ENCODE measurements around the gene DUS1L. TPM values are rescaled to one million over a fixed set of nuclear protein-coding genes. Genes with fewer than 3 reads are reported as not detected.
A peak's percentile ranks its signal among the peaks of the same experiment; 100 is the strongest.

DUS1L gene
- total RNA-seq (2014; rRNA removed; shearing (Covaris generic)): 182 and 198 TPM in 2 replicates
- polyA plus RNA-seq (2015; cell fraction: cytosol; rRNA removed): 219 and 263 TPM in 2 replicates
- 2,220 and 2,386 TPM in 2 replicates for polyA plus RNA-seq (2015; cell fraction: nucleus; rRNA removed)

- DNase-seq (ENCODE audit: low read depth, low spot score): peak; percentile 61
These were observed at the start of gene DUS1L for GRCh38 chr17:82065638-82066303. Gene DUS1L (minus strand): TSS chr17:82065804. CDS start chr17:82065059, 745 bp downstream.

GRCh38 chr17:82114872-82115271 lies 49.3 kb upstream of the DUS1L start:
- in situ Hi-C loops (cut with HindIII; ENCODE audit: low pct_unique_long_range_greater_than_20kb, low sequenced_read_pairs): no loop called here

More at GRCh38 chr17:82065638-82066303, at the start of gene DUS1L:
- in situ Hi-C loops (cut with HindIII; ENCODE audit: low pct_unique_long_range_greater_than_20kb, low sequenced_read_pairs): no loop called here

GRCh38 chr17:82114447-82114846 lies 48.8 kb upstream of the DUS1L start:
- DNase-seq (ENCODE audit: low read depth, low spot score): no peak
- in situ Hi-C loops (cut with HindIII; ENCODE audit: low pct_unique_long_range_greater_than_20kb, low sequenced_read_pairs): no loop called here

More at GRCh38 chr17:82114872-82115271, 49.3 kb upstream of the DUS1L start:
- no peak for DNase-seq (ENCODE audit: low read depth, low spot score)

GRCh38 chr17:82113941-82114340 lies 48.3 kb upstream of the DUS1L start:
- DNase-seq (ENCODE audit: low read depth, low spot score): no peak
- in situ Hi-C loops (cut with HindIII; ENCODE audit: low pct_unique_long_range_greater_than_20kb, low sequenced_read_pairs): no loop called here

GRCh38 chr17:82113422-82113821 lies 47.8 kb upstream of the DUS1L start:
- in situ Hi-C loops (cut with HindIII; ENCODE audit: low pct_unique_long_range_greater_than_20kb, low sequenced_read_pairs): no loop called here
- no peak for DNase-seq (ENCODE audit: low read depth, low spot score)

DNA sequence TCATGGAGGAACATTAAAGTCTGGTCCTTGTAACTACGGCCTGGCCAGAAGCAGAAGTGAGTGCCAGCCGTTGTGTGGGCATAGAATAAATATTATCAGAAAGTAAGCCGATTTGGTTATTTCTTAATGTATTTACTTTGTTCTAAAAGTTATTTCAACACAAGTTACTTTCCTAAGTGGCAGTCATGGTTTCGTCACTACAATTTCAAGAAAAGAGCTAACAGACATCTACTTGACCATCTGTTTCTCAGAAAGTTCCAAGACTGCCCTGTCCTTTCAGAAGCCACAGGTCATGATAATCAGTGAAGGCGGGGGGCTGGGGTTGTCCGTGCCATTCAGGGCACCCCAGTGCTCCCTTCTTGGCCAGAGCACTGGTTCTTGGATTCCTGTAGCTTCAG lies 47.3 kb upstream of the DUS1L start:
- in situ Hi-C loops (cut with HindIII; ENCODE audit: low pct_unique_long_range_greater_than_20kb, low sequenced_read_pairs): no loop called here
- DNase-seq (ENCODE audit: low read depth, low spot score): no peak

GRCh38 chr17:82112181-82112913 lies 46.7 kb upstream of the DUS1L start:
- no peak for DNase-seq (ENCODE audit: low read depth, low spot score)
- in situ Hi-C loops (cut with HindIII; ENCODE audit: low pct_unique_long_range_greater_than_20kb, low sequenced_read_pairs): no loop called here

- in situ Hi-C loops (cut with HindIII; ENCODE audit: low pct_unique_long_range_greater_than_20kb, low sequenced_read_pairs): no loop called here
- DNase-seq (ENCODE audit: low read depth, low spot score): no peak
These were observed 44.7 kb upstream of the DUS1L start for GRCh38 chr17:82110298-82110697.

- in situ Hi-C loops (cut with HindIII; ENCODE audit: low pct_unique_long_range_greater_than_20kb, low sequenced_read_pairs): no loop called here
- no peak for DNase-seq (ENCODE audit: low read depth, low spot score)
These were observed 43.4 kb upstream of the DUS1L start for GRCh38 chr17:82108961-82109475.

DNA sequence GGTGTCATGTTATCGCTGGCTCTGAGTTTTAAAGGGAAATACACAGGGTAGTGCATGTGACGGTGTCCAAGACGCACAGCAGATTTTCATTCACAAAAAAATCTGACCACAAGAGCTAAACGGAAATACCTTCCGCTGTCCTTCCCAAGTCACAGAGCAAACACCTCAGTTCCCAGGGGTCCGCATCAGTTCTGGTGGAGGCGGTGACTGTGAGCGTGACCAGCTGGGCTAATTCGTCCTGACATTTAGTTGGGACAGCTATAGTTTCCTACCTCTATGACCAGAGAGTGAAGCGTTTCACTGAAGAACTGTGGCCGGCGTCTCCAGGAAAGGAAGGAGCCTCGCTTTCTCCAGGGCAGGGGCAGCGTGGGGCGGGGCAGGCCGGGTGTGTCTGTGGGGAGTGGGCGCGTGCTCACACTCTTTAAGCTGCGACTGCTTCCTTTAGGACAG lies 42.9 kb upstream of the DUS1L start:
- in situ Hi-C loops (cut with HindIII; ENCODE audit: low pct_unique_long_range_greater_than_20kb, low sequenced_read_pairs): no loop called here
- no peak for DNase-seq (ENCODE audit: low read depth, low spot score)

GRCh38 chr17:82108038-82108437 lies 42.4 kb upstream of the DUS1L start:
- no peak for DNase-seq (ENCODE audit: low read depth, low spot score)
- in situ Hi-C loops (cut with HindIII; ENCODE audit: low pct_unique_long_range_greater_than_20kb, low sequenced_read_pairs): no loop called here

DNA sequence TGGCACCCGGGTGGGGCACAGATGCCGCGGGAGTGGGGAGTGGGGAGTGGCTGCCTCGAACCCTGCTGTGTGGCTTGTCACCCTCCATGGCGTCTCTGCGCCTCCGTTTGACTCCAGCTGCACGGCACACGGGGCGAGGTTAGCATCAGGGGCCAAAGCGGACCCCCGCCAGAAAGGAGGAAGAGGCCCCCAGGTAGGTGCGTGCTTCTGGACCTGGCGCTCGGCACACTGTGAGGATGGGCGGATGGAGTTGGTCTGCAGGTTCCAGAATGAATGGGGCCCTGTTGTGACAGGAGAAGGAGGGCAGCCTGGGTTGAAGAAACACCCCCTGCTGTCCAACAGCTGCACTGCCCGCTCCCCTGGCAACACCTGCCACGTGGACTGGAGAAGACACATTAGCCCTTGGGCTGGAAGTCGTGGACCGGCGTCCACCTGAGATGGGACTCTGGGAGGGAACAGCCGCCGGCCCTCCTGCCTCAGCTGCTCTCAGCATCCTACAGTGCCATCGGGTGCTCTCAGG lies 41.8 kb upstream of the DUS1L start:
- in situ Hi-C loops (cut with HindIII; ENCODE audit: low pct_unique_long_range_greater_than_20kb, low sequenced_read_pairs): no loop called here
- DNase-seq (ENCODE audit: low read depth, low spot score): peak; percentile 69

DNA sequence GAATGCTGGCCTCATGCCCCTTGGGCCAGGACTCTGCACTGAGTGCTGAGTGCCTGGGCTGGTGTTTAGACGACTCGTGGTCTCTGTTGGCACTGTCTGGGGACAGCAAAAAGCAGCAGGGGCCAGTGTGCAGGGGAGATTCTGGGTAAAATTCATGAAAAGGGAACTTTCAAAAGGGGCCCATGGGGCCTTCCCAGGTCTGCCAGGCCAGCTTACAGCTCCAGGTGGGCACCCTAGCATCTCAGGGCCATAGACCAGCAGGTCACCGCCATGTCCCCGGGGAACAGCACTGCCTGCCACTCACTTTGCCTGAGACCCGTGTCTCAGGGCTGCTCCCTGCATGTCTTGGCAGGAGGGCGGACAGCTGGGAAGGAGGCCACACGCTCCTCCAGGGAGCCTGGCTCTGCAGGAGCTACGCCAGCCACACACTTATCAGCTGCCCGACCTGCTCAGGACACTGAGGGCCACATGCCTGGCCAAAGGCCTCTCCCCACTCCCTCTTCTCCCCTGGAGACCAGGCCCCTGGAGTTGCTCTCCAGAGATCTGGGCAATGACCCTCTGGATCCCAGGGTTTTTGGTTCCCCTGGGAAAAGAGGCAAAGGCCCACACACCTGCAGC lies 41.2 kb upstream of the DUS1L start:
- DNase-seq (ENCODE audit: low read depth, low spot score): no peak
- in situ Hi-C loops (cut with HindIII; ENCODE audit: low pct_unique_long_range_greater_than_20kb, low sequenced_read_pairs): no loop called here

DNA sequence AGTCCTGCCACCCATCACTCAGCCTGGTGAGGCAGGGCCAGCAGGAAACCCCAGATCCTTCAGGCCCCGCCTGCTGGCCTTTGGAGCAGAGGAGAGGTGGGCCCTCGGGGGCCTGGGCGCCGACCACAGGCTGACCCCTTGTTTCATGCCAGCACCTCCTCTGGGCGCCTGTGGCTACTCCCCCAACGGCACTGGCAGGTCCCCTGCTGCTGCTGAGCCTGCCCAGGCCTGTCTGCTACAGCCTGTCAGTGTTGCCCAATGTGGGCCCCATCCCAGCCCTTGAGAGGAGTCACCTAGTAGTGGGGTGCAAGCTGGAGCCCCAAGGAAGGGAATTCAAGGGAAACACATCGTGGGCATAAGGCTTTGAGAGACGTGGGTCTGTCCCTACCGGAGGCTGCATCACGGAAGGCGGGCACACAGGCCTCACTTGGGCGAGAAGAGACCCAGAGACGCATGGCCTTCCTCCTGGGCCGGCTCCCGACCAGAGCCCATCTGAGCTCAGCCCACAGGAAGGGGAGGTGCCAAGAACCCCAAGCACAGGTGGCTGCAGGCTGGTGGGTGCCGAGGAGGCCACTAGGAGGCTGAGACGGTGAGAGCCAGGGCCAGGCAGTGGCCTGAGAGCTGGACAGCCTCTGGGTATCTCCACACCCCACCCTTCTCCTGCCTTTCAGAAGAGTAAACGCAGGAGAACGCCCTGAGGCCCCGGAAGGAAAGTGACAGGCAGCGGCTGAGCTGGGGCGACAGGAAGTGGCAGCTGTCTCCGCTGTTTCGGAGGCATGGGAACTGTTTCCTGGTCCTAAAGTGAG lies 40.5 kb upstream of the DUS1L start:
- in situ Hi-C loops (cut with HindIII; ENCODE audit: low pct_unique_long_range_greater_than_20kb, low sequenced_read_pairs): no loop called here
- DNase-seq (ENCODE audit: low read depth, low spot score): peak; percentile 84

- in situ Hi-C loops (cut with HindIII; ENCODE audit: low pct_unique_long_range_greater_than_20kb, low sequenced_read_pairs): no loop called here
- DNase-seq (ENCODE audit: low read depth, low spot score): no peak
These were observed 39.8 kb upstream of the DUS1L start for GRCh38 chr17:82105417-82105881.

- no peak for DNase-seq (ENCODE audit: low read depth, low spot score)
- in situ Hi-C loops (cut with HindIII; ENCODE audit: low pct_unique_long_range_greater_than_20kb, low sequenced_read_pairs): no loop called here
These were observed 39.3 kb upstream of the DUS1L start for GRCh38 chr17:82104797-82105416.

Measured in SK-MEL-5 (cell line).